ENCODE measurements around the gene FARS2. TPM values are rescaled to one million over a fixed set of nuclear protein-coding genes. Genes with fewer than 3 reads are reported as not detected.

The FARS2 gene
- 10 to 100 TPM; 21.5 to 22.5 (median 21.5) TPM for polyA plus RNA-seq (ENCODE audit: insufficient read length in 3 of 3)

DNA sequence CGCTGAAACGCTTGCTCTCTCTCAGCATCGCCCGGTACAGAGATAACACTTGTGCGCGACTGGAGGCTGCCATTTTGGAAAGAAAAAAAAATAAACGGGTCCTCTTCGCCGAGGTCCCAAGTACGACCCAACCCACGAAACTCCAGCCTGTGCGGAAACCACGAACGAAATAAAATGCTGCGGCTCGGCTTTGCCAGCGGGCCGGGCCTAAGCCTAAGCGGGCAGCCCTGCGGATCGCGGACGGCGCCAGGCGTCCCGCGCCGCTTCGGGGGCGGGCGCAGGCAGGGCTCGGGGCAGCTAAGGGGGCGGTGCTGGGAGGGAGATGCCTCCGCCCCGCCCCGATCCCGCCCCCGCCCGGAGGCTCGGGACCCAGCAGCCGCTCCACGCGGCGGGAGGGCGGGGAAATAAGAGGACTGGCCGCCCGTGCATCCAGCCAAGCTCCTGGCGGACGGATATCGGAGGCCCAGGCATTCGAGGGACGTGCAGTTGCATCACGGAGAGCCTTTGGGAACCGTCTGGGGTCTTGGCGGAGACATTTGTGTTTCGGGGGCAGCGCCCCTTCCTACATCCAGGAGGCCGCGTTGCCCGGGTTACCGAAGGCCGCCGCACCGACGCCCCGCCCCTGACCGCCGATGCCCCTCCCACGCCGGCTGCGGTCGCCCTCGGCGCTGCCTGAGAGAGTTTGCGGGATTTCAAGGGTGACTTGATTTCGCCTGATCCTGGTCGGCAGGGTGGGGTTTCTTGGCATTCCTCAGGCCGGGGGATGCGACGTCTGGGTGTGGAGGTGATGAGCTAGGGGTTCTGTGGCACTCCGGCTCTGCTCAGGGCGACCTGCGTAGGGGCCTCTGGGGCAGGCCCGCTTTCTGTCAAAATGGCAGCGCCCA is at the start of gene FARS2, which contains the start of gene LYRM4:
Gene FARS2 (plus strand): TSS at position 853 of the 884 bp plus-strand sequence.
Gene LYRM4 (minus strand): TSS at position 290 of the 884 bp plus-strand sequence. CDS start 217 bp downstream, at position 73.
- DNase-seq (ENCODE audit: low read depth in 3 of 3, low spot score in 2 of 3): peak; percentile 80 to 97 (median 89)

- DNase-seq (ENCODE audit: low read depth in 3 of 3, low spot score in 2 of 3): no peak
Measured at GRCh38 chr6:5213836-5214235, 47.5 kb upstream of the FARS2 start.

- DNase-seq (ENCODE audit: low read depth in 3 of 3, low spot score in 2 of 3): peak; percentile 66 to 78 (median 71)
Measured at GRCh38 chr6:5214570-5215052, 46.7 kb upstream of the FARS2 start.

DNA sequence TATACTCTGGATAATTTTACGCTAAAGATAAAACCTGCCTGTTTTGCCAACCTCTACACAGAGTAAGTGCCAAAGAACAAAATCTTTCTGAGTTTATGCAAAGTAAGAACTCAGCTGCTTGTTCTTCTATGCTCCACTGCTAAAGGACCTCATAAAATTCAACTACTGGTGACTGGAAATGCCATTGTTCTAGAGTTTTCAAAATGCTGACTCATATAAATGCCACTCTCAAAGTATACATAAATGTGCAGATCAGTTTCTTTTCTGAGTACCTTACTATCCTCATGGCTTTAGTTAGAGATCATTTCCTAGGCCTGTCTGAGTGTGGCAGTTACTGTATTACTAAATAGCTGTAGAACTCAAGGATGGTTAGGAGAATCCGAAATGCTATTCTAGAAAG is 46.2 kb upstream of the FARS2 start:
- no peak for DNase-seq (ENCODE audit: low read depth in 3 of 3, low spot score in 2 of 3)

DNA sequence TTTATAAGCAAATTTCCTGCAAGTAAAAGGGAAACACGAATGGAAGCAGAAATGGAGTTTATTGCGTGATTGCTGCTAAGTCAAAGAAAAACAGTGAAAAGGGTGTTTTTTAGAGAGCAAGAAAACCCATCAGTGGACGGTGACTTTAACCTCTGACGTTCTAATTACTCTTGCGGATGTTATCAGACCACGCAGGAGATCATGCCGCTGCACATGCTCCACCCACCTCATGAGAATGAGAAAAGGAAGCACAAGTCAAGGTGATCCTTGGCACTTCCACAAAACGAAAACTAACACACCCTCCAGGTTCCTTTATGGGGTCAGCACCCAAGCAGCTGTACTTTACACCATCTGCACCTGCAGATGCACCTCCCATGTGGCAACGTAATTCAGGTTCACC is 45.5 kb upstream of the FARS2 start:
- no peak for DNase-seq (ENCODE audit: low read depth in 3 of 3, low spot score in 2 of 3)

DNA sequence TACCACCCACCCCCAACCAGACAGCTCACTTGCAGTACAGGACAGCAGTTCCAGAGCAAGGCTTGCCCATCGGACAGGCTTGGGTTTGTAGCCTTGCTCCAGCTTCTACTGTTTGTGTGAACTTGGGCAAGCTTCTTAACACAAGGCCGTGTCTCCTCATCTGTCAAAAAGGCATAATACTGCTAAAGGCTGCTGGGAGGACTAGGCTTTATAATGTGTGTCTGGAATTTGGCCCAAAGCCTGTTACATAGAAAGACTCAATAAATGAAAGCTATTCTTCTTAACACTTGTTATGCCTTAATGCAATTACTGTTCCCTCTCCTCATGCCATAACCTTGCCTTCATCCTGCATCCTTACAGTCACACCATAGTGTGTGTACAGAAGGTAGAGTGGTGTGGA is 44.0 kb upstream of the FARS2 start:
- DNase-seq (ENCODE audit: low read depth in 3 of 3, low spot score in 2 of 3): no peak

DNA sequence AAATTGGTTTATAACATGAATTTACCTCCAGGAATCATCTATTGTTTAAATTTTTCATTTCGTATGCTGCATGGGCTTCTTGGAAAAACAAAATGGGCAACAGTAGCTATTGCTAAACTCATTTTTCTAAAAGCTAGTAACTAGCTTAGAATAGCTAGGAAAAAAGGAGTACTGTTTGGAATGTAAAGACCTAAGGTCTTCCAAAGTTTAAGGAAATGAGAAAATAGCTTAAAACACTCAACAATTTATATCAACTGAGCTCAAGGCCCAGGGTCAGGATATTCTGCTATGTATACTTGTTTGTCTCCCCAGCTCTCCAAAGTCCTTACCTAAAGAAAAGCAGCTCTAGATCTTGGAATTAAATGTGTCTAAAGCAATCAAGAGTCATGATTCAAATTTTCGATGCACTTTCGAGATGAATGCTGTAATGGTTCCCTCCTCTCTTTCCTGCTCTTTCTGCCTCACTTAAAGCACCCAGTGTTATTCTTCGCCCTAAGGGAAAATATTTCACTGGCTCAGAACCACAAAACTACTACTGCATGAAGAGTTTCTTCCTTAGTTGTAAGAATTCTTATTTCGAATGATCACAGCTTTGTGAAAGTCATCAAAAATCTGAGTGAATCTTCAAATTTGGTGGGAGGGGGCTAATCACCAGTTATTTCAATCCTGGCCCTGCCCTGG is 42.2 kb upstream of the FARS2 start:
- no peak for DNase-seq (ENCODE audit: low read depth in 3 of 3, low spot score in 2 of 3)

DNA sequence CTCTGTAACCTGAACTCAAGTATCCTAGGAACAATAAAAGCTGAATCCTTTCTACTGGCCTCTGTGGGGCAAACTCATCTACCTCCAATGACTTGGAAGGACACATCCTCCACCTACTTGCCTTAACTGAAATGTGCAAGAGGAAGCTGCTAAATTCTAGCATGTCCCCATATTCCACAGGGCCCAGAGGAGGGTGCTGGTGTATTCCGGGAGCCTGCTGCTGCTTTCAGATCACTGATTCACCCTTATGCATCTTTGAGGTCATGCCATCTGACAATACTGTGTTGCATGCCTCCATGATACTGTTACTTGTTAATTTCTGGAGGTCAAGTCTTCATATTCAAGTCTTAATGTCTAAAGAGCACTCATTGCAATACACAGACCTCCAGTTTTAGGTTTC is 40.9 kb upstream of the FARS2 start:
- no peak for DNase-seq (ENCODE audit: low read depth in 3 of 3, low spot score in 2 of 3)

DNA sequence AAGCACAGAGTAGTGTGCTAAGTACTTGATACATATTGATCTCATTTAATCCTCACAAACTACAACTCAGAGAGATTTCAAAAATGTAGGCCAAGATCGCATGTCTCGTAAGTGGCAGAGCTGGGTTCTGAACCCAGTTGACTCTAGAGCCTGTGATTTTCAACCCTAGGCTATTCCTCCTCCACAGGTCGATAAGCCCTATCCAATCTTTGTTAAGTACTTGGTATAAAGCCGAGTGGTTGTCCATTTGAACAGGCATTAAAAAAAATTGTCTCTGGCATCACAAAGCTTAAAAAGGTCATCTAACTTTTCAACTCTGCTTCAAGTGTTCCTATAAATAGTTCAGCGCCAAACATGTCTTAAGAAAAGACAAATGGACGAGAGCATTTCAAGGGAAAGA is 38.0 kb upstream of the FARS2 start:
- no peak for DNase-seq (ENCODE audit: low read depth in 3 of 3, low spot score in 2 of 3)

GRCh38 chr6:5229356-5229755 is 32.0 kb upstream of the FARS2 start:
- no peak for DNase-seq (ENCODE audit: low read depth in 3 of 3, low spot score in 2 of 3)

DNA sequence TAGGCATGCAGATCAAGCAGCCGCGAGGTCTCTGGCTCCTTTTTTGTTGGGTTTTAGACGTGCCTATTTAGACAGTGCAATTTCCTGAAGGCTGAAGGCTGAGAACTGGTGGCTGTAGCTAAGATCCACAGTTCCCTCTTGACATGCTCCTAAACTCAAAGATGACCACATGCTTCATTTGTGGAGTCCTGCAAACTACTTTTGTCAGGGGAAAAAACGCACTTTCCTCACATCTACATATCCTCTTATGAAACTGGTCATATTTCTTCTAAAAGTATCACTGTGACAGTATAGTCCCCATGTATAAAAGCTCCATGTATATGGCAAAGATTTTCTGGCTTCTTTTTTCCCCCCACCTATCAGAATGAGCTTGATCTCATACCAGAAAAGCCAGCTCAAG is 31.2 kb upstream of the FARS2 start:
- no peak for DNase-seq (ENCODE audit: low read depth in 3 of 3, low spot score in 2 of 3)

DNA sequence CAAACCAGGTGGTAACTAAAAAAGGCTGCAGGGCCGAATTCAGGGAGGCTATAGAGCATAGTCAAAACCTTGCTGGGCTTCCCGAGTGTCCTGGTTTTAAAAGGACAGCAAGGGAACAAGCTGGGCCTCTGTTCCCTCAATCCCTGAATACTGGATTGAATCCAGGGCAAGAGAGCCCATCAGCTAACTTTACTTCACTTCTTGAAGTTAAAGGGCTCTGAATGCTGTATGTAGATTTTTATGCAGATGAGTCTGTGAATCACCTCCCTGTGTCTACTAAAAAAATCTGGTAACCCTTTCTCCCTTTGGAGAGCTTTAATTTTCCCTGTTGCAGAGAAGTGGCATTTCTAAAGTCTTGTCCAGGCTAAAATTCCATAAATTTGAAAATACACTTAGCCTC is 30.0 kb upstream of the FARS2 start:
- no peak for DNase-seq (ENCODE audit: low read depth in 3 of 3, low spot score in 2 of 3)

GRCh38 chr6:5234874-5235273 is 26.4 kb upstream of the FARS2 start:
- no peak for DNase-seq (ENCODE audit: low read depth in 3 of 3, low spot score in 2 of 3)

DNA sequence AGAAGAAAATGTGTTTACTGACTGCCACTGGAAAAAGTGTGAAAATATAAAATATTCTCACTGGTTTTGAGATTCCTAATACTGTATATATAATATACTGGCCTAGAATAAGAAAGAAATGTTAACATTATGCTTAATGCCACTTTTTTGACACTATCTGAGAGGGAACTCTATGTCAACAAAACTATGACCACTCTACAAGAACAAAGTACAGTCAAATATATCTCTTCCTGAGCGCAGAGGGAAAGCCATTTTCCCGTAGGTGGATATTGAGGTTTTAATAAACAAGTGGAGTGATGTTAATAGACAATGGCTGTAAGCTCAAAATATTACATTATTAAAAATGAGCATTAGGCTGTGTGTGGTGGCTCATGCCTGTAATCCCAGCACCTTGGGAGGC is 25.5 kb upstream of the FARS2 start:
- DNase-seq (ENCODE audit: low read depth in 3 of 3, low spot score in 2 of 3): no peak

DNA sequence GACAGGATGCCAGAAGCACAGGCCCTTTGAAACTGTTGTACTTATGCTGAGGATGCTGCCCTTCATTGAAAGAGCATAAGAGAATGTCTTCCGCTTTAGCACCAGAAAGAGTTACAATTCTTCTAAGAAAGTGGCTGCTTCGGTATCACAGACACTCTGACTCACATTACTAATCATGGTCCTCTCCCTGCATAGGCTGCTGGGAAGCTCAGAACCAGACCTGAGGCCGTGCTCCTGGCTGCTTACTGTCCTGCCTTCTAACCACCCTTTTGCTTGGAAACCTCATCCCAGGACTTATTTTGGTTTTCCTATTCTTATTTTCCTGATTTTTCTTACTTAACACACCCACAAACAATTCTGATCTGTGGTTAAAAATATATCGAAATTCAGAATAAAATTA is 23.5 kb upstream of the FARS2 start:
- no peak for DNase-seq (ENCODE audit: low read depth in 3 of 3, low spot score in 2 of 3)

GRCh38 chr6:5238336-5238735 is 23.0 kb upstream of the FARS2 start:
- DNase-seq (ENCODE audit: low read depth in 3 of 3, low spot score in 2 of 3): no peak

GRCh38 chr6:5241252-5241651 is 20.1 kb upstream of the FARS2 start:
- no peak for DNase-seq (ENCODE audit: low read depth in 3 of 3, low spot score in 2 of 3)

DNA sequence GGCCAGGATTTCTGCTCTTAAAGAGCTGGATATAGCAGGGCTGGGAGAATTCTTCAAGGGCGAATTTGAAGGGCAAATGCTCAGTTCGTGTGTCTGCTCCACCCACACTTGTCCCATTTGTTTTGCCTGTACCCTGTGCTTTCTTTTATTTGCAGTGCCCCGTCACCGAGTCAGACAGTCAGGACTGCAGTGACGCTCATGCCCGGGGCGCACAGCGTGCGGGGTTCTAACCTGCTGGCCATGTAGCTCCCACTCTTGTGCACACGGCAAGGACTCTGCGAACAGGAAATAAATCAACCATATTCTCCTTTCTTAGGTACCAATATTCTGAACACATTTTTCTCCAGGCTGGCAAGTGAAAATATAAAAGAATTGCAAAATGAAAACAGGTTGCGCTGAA is 18.2 kb upstream of the FARS2 start:
- no peak for DNase-seq (ENCODE audit: low read depth in 3 of 3, low spot score in 2 of 3)

DNA sequence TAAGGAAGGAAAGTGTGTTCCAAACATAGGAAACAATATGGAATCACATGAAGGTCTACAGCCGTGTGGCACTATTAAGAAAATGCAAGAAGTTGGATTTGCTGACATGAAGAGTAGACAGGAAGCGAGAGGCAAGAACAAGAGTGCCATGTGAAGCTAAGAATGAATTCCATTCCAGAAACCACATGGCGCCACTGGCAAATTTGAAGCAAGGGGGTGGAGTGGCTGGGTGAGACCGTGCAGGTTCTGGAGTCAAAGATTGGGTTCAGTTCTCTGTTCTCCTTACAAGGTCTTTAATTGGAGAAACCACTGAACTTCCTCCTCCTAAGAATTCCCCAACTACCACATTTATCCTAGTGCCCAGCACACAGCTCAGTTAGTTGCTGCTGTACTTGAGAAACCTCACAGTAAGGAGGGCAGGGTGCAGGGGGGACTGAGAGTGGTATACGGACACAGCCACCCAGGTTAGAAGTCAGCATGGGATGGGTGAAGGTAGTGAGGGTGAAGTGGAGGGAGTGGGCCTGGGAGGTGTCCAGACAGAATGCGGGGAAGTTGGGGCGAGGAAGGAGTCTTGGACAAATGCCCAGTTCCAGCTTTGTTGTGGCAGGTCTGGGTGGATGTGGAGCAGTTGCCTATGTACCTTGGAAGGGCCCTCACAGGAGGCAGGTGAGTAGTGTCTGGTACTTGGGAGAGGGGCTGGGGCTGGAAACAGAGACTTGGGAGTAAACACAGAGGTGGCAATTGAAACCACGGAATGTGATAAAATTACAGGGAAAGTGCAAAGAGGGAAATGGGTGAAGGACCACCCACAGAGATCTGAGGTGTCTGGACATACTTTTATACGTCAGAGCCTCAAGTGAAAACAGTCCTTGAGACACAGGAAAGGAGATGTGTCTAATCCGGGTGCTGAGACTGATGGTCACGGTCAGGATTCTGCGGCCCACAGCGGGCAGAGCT is 14.9 kb upstream of the FARS2 start:
- DNase-seq (ENCODE audit: low read depth in 3 of 3, low spot score in 2 of 3): no peak

DNA sequence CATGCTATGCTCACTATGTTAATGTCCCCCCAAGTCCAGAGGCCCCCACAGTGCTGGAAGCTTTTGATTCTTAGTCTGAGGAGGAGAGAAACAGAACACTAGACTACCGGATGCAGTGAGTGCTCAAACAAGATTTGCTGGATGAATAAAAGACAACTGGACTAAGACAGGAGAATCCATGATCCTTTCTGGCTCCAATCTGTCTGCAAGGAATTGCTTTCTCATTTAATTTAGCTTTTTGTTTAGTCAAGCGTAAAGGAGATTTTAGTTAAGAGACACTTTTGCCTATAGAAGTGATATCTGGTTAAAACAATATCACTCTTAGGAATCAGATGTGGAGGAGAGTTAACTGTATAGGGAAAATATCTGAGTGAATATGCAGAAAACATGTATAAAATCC is 14.1 kb upstream of the FARS2 start:
- no peak for DNase-seq (ENCODE audit: low read depth in 3 of 3, low spot score in 2 of 3)
